ENCODE measurements around the gene AHRR. TPM values are rescaled to one million over a fixed set of nuclear protein-coding genes. Genes with fewer than 3 reads are reported as not detected.
"Not testable (repeated sequence)": the region's sequence is repeated elsewhere in the genome, so short reads cannot be mapped to it uniquely, and the experiment has no call there.

The AHRR gene
- not detected for total RNA-seq

DNA sequence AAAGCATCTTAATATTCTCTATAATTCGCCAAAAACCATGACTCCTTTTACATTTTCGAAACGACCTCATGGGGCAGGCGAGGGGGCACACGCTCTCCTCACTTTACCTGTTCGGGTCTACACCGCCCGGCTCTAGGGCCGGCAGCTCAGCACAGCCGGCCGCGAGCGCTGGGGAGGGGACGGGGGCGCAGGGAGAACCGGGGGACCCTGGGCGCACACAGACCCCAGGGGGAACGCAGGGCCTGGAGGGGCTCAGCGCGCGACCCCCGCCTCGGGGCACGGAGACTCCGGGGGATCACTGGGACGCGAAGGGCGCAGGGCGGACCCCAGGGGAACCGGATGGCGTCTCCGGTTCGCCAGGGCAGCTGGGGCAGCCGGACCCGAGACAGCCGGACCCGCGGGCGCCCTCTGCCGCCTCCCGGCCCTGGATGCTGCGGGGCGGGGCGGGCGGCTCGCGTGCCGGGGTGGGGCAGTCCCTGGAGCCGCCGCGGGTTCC, at the start of gene AHRR:
Gene AHRR, plus strand, starts transcription at position 485 of the 496 bp plus-strand sequence. CDS start 22,189 bp downstream, outside the sequence.
- no peak for DNase-seq

DNA sequence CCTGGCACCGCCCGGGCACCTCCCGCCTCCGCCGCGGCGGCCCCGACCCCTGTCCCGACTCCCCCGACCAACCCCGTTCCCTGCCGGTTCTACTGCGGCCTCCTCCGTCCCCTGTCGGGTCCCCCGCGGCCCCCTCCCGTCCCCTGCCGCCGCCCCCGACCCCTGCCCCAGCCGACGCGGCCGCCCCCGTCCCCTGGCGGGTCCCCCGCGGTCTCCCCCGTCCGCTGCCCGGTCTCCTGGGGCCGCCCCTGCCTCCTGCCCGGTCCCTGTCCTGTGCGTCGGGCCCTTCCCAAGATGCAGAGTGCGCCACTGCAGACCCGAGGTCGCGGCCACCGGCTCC, 49.7 kb upstream of the AHRR start:
- not testable (repeated sequence) for DNase-seq

DNA sequence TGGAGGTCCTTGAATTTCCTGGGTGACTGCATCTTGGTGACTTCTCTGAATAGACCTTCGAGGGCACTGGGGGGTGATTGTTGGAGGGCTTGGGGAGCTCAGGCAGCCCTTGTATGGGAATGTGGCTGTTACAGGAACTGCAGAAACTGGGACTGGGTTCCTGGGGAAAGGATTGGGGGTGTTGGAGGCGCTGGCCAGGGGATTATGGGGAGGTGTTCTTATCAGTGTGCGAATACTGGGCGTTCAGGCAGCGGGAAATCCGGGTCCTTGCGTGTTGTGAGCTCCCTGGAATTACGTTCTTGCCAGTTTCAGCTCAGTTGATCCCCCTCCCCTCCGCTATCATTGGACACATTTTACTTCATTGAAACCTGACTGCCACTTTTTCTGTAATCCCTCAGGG, 48.4 kb upstream of the AHRR start:
- DNase-seq: not testable (repeated sequence)

DNA sequence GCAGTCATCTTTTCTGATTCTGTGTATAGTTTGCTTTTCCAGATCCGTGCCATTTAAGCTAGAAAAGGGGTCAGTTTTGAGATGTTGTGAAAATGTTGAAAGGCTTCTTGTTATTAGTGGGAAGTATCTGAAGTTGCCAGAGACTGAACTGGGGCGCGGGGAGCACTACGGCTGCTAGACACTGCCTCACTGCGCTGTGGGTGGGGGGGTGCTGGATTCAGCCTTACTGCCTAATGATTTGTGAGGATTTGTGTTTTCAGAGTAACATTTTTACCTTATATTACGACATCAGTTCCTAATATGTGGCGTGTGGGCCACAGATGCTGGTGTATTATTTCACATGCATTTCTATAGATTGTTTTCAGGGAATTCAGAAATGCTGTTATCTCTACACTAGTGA, 48.0 kb upstream of the AHRR start:
- DNase-seq: not testable (repeated sequence)

DNA sequence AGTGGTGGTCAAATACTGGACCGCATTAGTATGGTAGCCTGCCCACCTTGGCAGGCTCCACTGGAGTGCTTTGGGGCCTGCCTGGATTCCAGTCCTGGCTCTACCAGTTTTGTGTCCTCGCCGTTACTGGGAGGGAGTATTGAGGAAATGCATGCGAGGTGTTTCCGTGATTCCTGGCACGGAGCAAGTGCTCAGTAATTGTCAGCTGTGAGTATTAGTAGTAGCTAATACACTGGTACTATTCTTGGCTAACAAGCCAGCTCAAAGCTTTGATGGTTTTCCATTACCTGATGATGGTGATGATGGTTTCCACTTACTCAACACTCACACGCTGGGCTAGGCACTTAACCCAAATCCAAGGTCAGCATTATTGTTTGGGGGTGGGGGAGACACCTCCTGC, 47.2 kb upstream of the AHRR start:
- not testable (repeated sequence) for DNase-seq

DNA sequence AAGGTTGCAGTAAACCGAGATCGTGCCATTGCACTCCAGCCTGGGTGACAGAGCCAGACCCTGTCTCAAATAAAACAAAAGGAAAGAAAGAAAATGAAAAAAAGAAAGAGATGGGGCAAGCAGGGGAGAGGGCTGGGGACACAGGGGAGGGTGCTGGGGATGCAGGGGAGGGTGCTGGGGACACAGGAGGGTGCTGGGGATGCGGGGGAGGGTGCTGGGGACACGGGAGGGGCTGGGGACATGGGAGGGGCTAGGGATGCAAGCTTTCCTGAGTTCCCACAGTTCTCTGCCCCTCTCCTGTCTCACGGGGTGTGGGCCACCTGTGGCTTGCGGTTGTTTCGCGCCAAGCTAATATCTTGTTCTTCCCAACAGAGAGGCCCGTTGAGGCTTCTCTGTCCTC, 42.9 kb upstream of the AHRR start:
- no peak for DNase-seq

DNA sequence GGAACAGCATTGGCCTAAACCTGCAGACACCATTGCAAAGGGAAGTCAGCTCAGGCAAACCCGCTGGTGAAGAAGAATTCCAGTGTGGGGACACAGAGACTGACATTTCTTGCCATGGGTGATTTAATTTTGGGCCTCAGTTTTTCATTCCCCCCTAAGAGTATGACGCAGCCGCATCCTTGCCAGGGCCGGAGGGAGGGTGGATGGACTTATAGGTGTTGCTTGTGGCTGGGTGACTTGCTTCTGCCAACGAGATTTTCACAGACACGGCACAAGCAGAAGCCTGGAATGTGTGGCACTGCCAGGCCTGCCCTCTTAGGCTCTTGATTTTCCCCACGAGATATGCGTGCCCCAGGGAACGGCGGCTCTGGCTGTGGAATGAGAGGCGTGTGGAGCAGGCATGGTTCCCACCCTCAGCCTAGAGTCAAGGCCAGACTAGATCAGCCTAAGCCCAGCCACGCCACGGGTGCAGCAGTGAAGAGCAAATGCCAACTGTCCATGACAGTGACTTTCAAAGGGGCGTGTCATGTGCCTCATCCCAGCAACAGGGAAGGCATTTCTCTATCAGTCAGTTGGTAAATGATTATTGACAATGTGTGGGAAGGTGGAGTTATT, 42.4 kb upstream of the AHRR start:
- DNase-seq: not testable (repeated sequence)

DNA sequence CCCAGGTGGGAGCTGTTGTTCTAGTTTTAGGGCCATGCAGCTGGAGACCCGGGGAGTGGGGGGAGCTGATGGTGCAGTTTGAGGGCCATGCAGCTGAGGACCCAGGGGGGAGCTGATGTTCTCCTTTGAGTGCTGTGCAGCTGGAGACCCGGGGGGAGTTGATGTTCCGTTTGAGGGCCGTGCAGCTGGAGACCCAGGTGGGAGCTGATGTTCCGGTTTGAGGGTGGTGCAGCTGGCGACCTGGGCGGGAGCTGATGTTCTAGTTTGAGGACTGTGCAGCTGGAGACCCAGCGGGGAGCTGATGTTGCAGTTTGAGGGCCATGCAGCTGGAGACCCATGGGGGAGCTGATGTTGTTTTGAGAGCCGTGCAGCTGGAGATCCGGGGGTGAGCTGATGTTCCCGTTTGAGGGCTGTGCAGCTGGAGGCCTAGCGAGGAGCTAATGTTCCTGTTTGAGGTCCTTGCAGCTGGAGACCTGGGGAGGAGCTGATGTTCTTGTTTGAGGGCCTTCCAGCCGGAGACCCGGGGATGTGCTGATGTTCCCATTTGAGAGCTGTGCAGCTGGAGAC, 35.4 kb upstream of the AHRR start:
- no peak for DNase-seq

DNA sequence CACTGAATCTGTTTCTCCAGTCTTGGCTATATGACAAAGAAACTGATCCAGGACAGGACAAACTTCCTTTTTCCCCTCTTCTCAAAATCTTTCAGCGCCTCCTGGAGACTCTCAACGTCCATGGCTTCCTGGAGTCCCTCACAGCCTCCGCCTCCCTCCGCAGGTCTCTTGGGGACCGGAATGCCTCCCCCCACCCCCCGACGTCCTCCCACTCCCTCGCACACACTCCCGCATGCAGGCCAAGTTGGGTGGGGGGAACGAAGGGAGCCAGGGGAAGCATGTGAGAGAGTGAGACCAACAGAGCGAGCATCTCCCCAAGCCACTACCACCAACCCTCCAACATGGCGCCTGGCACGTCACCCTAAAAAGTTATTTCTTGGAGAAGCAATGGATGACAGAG, 31.3 kb upstream of the AHRR start:
- DNase-seq: not testable (repeated sequence)

DNA sequence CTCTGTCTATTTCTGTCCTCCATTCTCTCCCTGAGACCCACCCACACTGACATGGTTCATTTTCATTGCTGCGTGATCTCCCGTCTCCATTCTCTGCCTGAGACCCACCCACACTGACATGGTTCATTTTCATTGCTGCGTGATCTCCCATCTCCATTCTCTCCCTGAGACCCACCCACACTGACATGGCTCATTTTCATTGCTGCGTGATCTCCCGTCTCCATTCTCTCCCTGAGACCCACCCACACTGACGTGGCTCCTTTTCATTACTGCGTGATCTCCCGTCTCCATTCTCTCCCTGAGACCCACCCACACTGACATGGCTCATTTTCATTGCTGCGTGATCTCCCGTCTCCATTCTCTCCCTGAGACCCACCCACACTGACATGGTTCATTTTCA, 30.2 kb upstream of the AHRR start:
- DNase-seq: not testable (repeated sequence)

DNA sequence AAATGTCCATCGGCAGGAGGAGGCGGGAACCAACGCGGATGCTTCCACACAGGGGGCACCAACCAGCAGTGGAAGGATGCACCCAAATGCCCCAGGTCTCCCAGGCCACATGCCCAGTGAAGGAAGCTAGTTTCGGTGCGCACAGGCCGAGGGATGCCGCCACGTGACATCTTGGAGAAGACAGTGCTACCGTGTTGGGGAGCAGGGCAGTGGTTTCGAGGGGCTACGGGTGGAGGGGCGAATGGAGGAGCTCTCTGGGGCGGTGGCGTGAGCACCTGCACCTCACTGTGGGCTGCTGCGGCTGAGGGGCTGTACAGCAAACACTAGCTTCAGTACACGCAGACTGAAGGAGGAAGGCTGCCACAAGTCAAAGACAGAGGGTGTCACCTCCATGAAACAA, 26.7 kb upstream of the AHRR start:
- not testable (repeated sequence) for DNase-seq

DNA sequence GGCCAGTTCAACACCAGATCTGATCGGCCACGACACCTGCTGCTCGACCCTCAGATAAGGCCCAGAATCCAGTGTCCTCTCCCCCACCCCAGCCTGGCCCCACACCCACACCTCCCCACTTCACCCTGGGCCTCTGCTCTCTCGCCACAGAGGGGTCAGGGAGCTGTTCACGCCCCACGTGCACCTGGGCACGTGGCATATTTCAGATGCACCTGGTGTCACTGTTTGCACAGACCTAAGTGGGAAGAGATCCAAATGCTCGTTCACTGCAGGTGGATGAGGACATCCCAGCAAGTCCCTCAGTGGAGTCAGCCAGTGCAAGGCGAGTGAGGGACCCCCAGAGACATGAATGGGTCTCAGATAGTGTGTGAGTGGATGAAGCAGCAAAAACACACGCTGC, 25.3 kb upstream of the AHRR start:
- not testable (repeated sequence) for DNase-seq

DNA sequence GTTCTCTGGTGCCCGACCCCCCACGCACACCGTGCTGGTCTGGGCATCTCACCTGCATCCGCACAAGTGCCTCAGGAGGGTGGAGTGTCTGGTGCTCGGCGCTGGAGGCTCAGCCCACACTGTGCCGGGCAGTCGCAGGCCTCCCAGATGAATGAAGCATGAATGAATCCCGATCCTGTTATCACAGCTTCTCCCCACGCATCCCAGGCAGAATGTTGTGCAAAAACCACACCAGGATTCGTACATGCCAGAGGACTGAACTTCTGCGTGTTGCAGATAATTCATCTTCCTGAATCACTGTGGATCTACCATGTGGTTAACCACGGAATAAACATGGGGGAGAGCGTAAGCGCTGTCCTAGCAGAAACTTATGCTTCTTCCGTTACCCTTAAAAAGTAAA, 24.6 kb upstream of the AHRR start:
- DNase-seq: not testable (repeated sequence)

DNA sequence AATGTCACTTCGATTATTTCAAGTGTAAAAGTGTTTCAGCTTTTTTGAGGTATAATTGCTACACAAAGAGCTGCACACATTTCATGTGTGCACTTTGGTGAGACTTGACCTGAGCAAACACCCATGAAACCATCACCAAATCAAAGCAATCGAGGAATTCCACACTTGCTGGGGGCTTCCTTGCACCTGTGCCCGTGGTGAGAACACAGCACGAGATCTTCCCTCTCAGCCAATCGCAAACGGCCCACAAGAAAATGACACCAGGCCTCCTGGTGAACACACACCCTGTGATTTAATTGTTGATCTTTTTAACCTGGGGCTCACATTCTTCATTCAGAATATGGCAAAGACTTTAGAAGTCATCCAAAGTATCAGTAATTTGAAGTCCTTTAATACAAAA, 24.1 kb upstream of the AHRR start:
- not testable (repeated sequence) for DNase-seq

DNA sequence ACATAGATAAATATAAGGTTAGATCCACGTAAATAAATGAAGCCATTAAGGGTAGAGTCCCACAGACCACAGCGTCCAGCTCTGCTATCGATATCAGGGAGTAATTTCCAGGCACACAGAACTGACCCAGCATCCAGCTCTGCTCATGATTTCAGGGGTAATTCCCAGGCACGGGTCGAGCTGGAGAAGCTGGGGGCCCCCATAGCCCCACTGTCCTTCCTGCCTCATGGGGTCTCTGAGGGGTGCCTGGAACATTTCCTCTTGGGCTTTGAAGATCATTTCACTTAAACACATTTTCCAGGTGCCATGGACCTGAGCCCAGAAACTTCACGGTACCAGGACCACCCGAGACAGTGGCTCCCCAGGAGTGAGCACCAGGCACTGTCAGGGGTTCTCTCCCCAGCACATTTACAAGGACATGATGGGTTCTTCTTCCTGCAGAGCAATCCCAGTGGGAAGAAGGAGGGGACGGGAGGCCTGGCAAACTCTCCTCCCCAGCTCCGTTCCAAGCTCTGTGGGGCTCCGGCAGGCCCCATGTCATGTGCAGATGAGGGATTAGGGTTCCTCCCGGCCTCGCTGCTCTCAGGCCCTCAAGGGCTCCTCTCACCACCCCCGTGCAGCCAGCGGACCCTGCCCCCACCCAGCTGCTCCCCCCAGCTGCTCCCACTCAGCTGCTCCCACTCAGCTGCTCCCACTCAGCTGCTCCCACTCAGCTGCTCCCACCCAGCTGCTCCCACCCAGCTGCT, 23.4 kb upstream of the AHRR start:
- not testable (repeated sequence) for DNase-seq

DNA sequence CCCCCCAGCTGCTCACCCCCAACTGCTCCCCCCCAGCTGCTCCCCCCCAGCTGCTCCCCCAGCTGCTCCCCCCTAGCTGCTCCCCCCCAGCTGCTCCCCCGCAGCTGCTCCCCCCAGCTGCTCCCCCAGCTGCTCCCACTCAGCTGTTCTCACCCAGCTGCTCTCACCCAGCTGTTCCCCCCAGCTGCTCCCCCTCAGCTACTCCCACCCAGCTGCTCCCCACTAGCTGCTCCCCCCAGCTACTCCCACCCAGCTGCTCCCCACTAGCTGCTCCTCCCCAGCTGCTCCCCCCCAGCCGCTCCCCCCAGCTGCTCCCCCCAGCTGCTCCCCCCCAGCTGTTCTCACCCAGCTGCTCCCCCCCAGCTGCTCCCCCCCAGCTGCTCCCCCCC, 22.8 kb upstream of the AHRR start:
- no peak for DNase-seq

DNA sequence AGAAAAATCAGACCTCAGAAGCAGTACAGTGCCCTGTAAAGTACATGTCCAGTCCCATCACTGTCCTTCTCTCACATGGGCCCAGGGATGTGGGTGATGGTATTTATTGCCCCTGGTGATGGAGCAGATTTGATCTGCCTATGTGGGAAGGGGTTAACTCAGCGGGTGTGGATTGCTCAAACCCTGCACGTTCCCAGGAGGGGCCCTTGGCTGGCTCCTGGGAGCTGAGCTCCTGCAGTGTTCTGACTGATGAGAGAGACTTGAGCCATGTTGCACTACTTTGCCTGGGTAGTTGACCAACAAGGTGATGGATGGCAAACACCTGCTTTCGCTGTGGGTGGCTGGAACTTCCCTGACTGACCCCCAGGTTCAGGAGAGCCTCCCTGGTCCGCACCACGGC, 21.6 kb upstream of the AHRR start:
- DNase-seq: not testable (repeated sequence)

DNA sequence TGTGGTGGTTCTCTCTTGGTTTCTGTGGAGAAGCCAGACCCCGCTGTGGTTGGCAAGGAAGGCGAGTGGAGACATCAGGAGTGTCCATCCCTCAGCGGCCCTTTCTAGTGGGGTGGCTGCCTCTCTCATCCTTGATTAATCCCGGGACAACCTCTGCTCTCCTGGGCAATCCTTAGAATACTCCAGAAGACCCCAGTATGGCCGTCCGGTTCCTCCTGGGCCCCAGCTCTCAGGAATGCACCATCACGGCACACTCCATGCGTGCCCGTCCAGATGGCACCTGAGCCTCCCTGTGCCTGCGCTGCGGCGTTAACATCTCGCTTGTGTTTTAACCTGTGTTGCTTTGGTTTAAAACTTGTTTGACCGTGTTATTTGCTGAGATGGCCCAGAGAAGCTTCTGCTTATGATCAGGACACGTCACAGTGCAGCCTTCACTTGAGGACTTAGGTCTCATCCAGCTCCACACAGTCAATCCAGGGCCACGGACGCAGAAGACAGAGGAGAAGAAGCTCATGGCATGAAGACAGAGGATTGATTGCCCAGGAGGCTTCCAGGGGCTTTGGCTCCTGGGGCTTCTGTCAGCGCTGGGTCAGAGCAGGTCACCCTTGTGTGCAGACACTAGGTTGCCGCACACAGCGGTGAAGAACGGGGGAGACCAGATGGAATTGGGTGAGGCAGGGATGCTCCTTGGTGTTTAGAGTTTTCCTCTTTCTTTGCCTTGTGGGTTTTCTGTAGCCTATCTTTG, 20.7 kb upstream of the AHRR start:
- DNase-seq: not testable (repeated sequence)

DNA sequence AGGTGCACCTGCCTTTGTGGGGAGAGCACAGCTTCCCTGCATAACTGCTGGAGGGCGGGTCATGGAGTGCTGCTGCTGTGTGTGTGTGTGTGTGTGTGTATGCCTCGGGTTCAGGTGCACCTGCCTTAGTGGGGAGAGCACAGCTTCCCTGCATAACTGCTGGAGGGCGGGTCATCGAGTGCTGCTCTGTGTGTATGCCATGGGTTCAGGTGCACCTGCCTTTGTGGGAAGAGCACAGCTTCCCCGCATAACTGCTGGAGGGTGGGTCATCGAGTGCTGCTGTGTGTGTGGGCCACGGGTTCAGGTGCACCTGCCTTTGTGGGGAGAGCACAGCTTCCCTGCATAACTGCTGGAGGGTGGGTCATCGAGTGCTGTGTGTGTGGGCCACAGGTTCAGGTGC, 19.1 kb upstream of the AHRR start:
- not testable (repeated sequence) for DNase-seq

DNA sequence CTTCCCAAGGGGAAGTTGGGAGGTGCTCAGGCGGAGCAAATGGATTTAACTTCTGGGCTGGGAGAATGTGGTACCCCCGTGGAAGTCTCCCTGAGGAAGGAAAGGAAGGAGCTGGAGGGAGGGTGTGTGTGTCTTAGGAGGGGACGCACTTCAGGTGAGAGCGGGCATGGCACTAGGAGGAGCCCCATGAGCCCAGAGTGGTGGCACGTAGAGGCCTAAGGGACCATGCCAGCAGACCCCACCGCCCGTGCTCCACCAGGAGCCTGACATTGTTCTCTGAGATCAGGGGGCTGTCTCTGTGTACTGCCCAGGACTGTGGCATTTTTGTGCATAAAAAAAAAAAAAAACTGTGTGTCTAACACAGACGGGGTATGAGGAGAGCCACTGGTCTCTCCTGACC, 18.5 kb upstream of the AHRR start:
- DNase-seq: no peak

DNA sequence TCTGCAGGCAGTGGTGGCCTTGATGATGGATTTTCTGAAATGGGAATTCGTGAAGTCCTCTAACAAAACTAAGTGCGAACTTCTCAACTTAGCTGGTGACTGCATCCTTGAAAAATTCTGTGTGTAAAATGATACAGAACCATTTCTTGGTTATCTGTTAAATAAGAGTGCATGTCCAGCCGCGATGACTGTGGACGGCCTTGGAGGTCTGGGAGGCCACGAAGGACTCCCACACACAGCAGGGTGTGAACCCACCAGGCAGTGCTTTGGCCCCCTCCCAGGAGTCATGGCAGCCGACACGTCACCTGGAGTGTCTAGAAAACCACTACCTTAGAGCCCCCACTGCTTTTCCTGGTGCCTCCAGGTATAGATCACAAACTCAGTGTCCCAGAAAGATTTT, 17.8 kb upstream of the AHRR start:
- not testable (repeated sequence) for DNase-seq

DNA sequence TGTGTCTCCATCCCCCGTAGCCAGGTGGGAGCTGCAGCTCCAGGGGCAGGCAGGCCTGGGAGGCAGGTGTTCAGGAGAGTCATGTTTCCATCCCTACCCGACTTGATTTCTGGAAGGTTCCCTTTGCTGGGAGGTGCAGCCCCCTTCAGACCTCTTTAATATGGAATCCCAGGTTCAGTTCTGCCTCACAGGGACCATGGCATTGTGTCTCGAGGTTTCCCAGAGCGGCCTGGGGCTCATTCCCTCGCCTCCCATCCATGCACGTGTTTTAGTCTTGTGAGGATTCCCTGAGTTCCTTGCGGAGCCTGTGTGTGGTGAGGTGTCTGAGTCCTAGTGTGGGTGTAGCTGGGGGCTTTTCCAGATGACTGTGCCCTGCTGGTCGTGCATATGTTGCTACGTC, 16.5 kb upstream of the AHRR start:
- DNase-seq: no peak

DNA sequence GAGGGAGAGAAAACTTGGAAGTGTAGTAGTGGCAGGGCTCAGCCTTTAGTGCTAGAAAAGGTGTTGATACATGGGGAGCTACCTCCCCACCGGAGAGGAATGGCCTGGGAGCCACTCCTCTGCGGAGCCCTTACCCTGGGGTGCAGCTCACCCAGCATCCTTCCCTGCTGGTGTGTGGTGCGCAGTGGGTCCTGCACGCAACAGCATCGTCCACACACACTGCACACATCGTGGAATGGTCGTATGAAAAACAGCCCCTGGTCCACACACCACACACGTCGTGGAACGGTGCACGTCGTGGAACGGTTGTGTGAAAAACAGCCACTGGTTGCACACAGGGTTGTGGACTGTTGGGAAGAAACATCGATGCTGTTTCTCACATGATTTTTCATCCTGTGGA, 16.1 kb upstream of the AHRR start:
- no peak for DNase-seq
